Upper lobe of left lung (tissue), 6 donors: Measurements from ENCODE around the gene RAB25. TPM values are rescaled to one million over a fixed set of nuclear protein-coding genes. Genes with fewer than 3 reads are reported as not detected.

ENCODE experiments used
- ATAC-seq, 2 donors: fragments of 200-7000 bp; cut with Tn5 transposase; one replicate each; pipeline ENCODE4 v1.9.1; 2022; ENCODE audit warnings: mild to moderate bottlenecking in 2 of 2, moderate library complexity in 2 of 2; ENCODE audit not compliant: low FRiP score in 2 of 2
- DNase-seq, 2 donors: peaks; one replicate each; pipeline ENCODE4 v3.0.0-alpha.2; 2019 to 2020
- H3K27ac ChIP-seq, 4 donors: fragments of 200-600 bp; sonication (generic); one replicate each; pipeline ENCODE4 v1.5.1; 2016 to 2019
- H3K27me3 ChIP-seq, 4 donors: fragments of 200-600 bp; sonication (generic); one replicate each; pipeline ENCODE4 v1.5.1; 2017 to 2019
- H3K36me3 ChIP-seq, 4 donors: fragments of 200-600 bp; sonication (generic); one replicate each; pipeline ENCODE4 v1.5.1; 2016 to 2019
- H3K4me1 ChIP-seq, 4 donors: fragments of 200-600 bp; sonication (generic); one replicate each; pipeline ENCODE4 v1.5.1; 2018 to 2019
- H3K4me3 ChIP-seq, 4 donors: fragments of 200-600 bp; sonication (generic); one replicate each; pipeline ENCODE4 v1.5.1; 2017 to 2019; ENCODE audit warnings: mild to moderate bottlenecking in 2 of 4, moderate library complexity in 1 of 4
- H3K9me3 ChIP-seq, 4 donors: fragments of 200-600 bp; sonication (generic); one replicate each; pipeline ENCODE4 v1.5.1; 2018 to 2019
- EP300 ChIP-seq, 4 donors: sonication (generic); formaldehyde crosslinking; IDR thresholded peaks; one replicate each; pipeline ENCODE4 v1.5.1; 2017; ENCODE audit warnings: antibody characterized with exemption in 4 of 4, control low read depth in 2 of 4
- POLR2A ChIP-seq, 4 donors: fragments of 450-650 bp; IDR thresholded peaks; one replicate each; pipeline ENCODE4 v1.5.1; 2016 to 2017; ENCODE audit warnings: antibody characterized with exemption in 4 of 4, mild to moderate bottlenecking in 2 of 4
- POLR2AphosphoS5 ChIP-seq, 2 donors: sonication (generic); formaldehyde crosslinking; IDR thresholded peaks; one replicate each; pipeline ENCODE4 v1.5.1; 2017; ENCODE audit warnings: antibody characterized with exemption in 2 of 2
- WGBS, 2 donors: methylation state at CpG; one replicate each; pipeline ENCODE4 v1.1.5; 2017 to 2018; 5-methylcytosine and 5-hydroxymethylcytosine counted together
- total RNA-seq, 6 donors: library from RNA; depleted of rRNA in 4 of 6; stranded (reverse); fragments of >200 nt in 4 of 6; gene quantifications; one replicate each; pipeline versions ENCODE4 v1.1.0 to v1.2.1, GENCODE V29; 2016 to 2021
- TF ChIP-seq, protein P1 (sequence below), 6 experiments: fragments of 450-650 bp in 4 of 6; fragments of 200-600 bp in 2 of 6; sonication (generic) in 2 of 6; IDR thresholded peaks; one replicate each; pipeline ENCODE4 v1.5.1; 2016 to 2019; ENCODE audit warnings: antibody characterized with exemption in 6 of 6
- donor health status: DM: no; HTN: no; CAD: no; lungs with moderate emphysema.
- donor health status: DM: no; HTN: yes; CAD: no; lungs with severe emphysema.

Gene RAB25
- total RNA-seq, 6 donors from 2014 or later: 58.7 to 123 (median 88.9) TPM

DNA sequence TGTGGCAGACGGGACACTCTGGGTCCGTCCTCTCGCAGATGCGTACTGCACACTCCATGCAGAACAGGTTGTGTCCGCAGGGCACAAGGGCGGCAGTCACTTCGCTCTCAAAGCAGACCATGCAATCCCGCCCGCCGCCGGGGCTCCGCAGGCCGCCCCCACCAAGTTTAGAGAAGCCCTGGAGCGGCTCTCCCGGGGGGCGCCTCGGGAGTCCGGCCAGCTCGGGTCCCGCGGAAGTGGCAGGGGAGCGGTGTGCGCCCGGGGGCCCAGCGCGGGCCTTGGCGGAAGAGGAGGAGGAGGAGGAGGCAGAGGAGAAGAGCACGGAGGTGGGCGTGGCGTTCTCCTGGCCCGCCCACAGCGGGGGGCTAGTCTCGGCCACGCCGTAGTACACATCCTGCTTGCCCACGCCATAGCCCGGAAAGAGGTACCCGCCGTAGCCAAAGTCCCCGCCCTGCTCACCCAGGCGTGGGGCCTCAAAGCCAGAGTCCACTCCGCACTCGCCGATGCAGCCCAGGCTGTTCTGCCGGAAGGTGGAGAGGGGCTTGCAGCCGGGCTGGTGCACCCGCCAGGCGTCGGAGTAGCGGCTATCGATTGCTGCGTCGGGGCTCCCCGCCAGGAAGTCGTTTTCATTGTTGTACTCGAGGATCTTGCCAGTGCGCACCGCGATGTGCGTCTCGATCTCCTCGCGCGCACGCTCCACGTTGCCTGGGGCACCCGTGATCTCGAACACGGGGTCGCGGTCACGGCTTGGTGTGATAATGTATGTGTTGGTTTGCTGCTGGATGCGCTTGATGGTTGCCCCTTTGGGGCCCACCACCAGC, 15.9 kb downstream of the RAB25 start:
- no peaks in the 10 kb centered on the region for H3K36me3 ChIP-seq
- peak overlapping the region; percentile 2 to 62 (median 54) for H3K4me3 ChIP-seq
- H3K4me1 ChIP-seq: peaks cover 15 to 38% (median 22%) of the 10 kb centered on the region in 4 donors
- peak in 2 of 4 donors; percentile 18 to 33 for TF ChIP-seq POLR2A (IDR thresholded peaks at IDR 0.05)
- TF ChIP-seq EP300 (IDR thresholded peaks at IDR 0.05): no peak
- TF ChIP-seq POLR2AphosphoS5 (IDR thresholded peaks at IDR 0.05): peak; percentile 43 to 48
- TF ChIP-seq, protein P1, sequence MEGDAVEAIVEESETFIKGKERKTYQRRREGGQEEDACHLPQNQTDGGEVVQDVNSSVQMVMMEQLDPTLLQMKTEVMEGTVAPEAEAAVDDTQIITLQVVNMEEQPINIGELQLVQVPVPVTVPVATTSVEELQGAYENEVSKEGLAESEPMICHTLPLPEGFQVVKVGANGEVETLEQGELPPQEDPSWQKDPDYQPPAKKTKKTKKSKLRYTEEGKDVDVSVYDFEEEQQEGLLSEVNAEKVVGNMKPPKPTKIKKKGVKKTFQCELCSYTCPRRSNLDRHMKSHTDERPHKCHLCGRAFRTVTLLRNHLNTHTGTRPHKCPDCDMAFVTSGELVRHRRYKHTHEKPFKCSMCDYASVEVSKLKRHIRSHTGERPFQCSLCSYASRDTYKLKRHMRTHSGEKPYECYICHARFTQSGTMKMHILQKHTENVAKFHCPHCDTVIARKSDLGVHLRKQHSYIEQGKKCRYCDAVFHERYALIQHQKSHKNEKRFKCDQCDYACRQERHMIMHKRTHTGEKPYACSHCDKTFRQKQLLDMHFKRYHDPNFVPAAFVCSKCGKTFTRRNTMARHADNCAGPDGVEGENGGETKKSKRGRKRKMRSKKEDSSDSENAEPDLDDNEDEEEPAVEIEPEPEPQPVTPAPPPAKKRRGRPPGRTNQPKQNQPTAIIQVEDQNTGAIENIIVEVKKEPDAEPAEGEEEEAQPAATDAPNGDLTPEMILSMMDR (IDR thresholded peaks at IDR 0.05): peak in 2 of 6 experiments; percentile 11 to 26
- DNase-seq (peak; percentile 47 to 90), ATAC-seq (peak; percentile 49 to 66)
- no peaks in the 10 kb centered on the region for H3K9me3 ChIP-seq
- H3K27ac ChIP-seq: peak overlapping the region; percentile 56 to 79 (median 66)
- peaks cover 0 to 2% (median 0%) of the 10 kb centered on the region in 4 donors for H3K27me3 ChIP-seq
- 38 to 52% methylated on average over 50 to 51 of the region's 73 CpGs for WGBS, 2 donors

GRCh38 chr1:156077430-156077760, 16.4 kb downstream of the RAB25 start:
- DNase-seq (no peak), ATAC-seq (no peak)
- TF ChIP-seq EP300 (IDR thresholded peaks at IDR 0.05): no peak
- 90 to 94% methylated on average over 11 to 16 of the region's 19 CpGs for WGBS, 2 donors
- Histone ChIP-seq H3K4me3 (peak overlapping the region in 1 of 4 donors; percentile 62), H3K36me3 (no peaks in the 10 kb centered on the region), H3K4me1 (peaks cover 19 to 44% (median 27%) of the 10 kb centered on the region in 4 donors), H3K27me3 (peaks cover 0 to 4% (median 0%) of the 10 kb centered on the region in 4 donors), H3K9me3 (no peaks in the 10 kb centered on the region), H3K27ac (peak overlapping the region in 3 of 4 donors; percentile 55 to 79 (median 56))

DNA sequence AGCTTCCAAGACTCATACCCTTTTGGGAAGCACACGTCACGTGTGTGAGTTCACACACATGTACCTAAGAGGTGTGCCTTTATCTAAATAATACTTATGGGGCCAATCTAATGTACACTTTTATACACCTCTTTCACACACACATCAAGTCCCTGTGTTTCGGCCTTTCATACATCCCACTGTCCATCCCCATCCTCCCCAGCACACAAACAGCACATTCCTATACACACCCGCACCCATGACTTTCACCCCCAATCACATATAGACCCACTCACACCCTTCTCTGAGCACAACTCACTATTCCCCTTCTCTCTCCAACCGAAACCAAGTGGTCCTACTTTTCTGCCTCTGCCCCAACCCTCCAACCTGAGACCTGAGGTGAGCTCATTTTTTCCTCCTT, 17.8 kb downstream of the RAB25 start:
- DNase-seq (no peak), ATAC-seq (no peak)
- Histone ChIP-seq H3K4me1 (peaks cover 26 to 54% (median 32%) of the 10 kb centered on the region in 4 donors), H3K27me3 (peaks cover 0 to 4% (median 0%) of the 10 kb centered on the region in 4 donors), H3K9me3 (no peaks in the 10 kb centered on the region), H3K27ac (no peak overlapping the region), H3K4me3 (no peak overlapping the region), H3K36me3 (no peaks in the 10 kb centered on the region)
- 92 to 93% methylated on average over 5 of the region's 5 CpGs for WGBS, 2 donors
- TF ChIP-seq EP300 (IDR thresholded peaks at IDR 0.05): no peak
- TF ChIP-seq POLR2A (IDR thresholded peaks at IDR 0.05): no peak
- no peak for TF ChIP-seq POLR2AphosphoS5 (IDR thresholded peaks at IDR 0.05)
- TF ChIP-seq, protein P1 (IDR thresholded peaks at IDR 0.05): no peak

GRCh38 chr1:156079762-156080161, 18.8 kb downstream of the RAB25 start:
- Histone ChIP-seq H3K27ac (no peak overlapping the region), H3K27me3 (peaks cover 0 to 4% (median 0%) of the 10 kb centered on the region in 4 donors), H3K4me3 (no peak overlapping the region), H3K4me1 (peaks cover 26 to 52% (median 29%) of the 10 kb centered on the region in 4 donors), H3K9me3 (no peaks in the 10 kb centered on the region), H3K36me3 (no peaks in the 10 kb centered on the region)
- no peak for TF ChIP-seq EP300 (IDR thresholded peaks at IDR 0.05)
- no peak for TF ChIP-seq POLR2A (IDR thresholded peaks at IDR 0.05)
- TF ChIP-seq, protein P1 (IDR thresholded peaks at IDR 0.05): no peak
- TF ChIP-seq POLR2AphosphoS5 (IDR thresholded peaks at IDR 0.05): no peak
- no peak for DNase-seq
- ATAC-seq: no peak
- 81 to 82% methylated on average over 5 of the region's 5 CpGs for WGBS, 2 donors

DNA sequence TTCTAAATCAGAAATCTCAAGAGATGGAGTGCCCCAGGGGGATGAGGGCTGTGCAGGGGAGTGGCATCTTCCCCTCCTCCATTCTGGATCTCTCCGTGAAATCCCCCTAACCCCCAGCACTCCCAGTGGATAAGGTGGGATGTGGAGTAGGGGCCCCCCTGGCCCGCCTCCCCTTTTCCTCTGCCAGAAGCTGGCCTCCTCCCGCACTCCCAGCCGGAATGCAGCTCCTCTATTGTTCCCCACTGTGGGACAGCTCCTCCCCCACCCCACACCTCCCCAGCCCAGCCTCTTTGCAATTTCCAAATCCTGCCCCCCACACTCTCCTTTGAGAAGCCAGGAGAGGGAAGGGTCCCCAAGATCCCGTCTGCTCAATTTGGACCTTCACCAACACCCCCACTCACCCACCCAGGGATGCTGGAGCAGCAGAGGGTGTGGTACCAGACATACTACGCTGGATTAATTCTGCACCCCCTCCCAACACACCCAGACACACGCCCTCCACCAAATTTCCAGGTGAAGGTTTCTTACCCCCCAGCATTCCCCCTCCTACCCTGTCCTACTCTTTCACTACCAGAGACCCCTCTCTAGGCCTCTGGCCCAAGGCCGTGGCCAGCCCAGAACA, 19.4 kb downstream of the RAB25 start:
- WGBS, 2 donors: 63 to 77% methylated on average over 7 of the region's 8 CpGs
- Histone ChIP-seq H3K36me3 (no peaks in the 10 kb centered on the region), H3K4me3 (no peak overlapping the region), H3K27me3 (peaks cover 0 to 4% (median 0%) of the 10 kb centered on the region in 4 donors), H3K9me3 (no peaks in the 10 kb centered on the region), H3K4me1 (peaks cover 20 to 46% (median 28%) of the 10 kb centered on the region in 4 donors), H3K27ac (no peak overlapping the region)
- ATAC-seq (no peak), DNase-seq (no peak)
- TF ChIP-seq POLR2AphosphoS5 (IDR thresholded peaks at IDR 0.05) (no peak), POLR2A (IDR thresholded peaks at IDR 0.05) (no peak), EP300 (IDR thresholded peaks at IDR 0.05) (no peak)
- TF ChIP-seq, protein P1 (IDR thresholded peaks at IDR 0.05): no peak
